Astrocyte (in vitro differentiated cells and primary cell): Measurements from ENCODE around the gene PARN. TPM values are rescaled to one million over a fixed set of nuclear protein-coding genes. Genes with fewer than 3 reads are reported as not detected.

ENCODE experiments used
- DNase-seq: peaks from one replicate; pipeline ENCODE4 v3.0.0-alpha.2; 2010; ENCODE audit warnings: low read depth
- FAIRE-seq: peaks from 2 replicates; lab custom pipeline; 2011; peaks lifted over from hg19 to GRCh38; lab: Jason Lieb, UNC
- H2AFZ ChIP-seq: 2 replicates; pipeline ENCODE4 v1.6.0; 2012; ENCODE audit warnings: low read depth, low read length, inconsistent platforms
- H3K27ac ChIP-seq: 2 replicates; pipeline ENCODE4 v1.5.1; 2011; ENCODE audit warnings: low read depth, low read length, inconsistent platforms
- H3K27me3 ChIP-seq: 2 replicates; pipeline ENCODE4 v1.6.0; 2011; ENCODE audit warnings: low read length, inconsistent platforms; ENCODE audit not compliant: insufficient read depth
- H3K36me3 ChIP-seq: 2 replicates; pipeline ENCODE4 v1.5.1; 2011; ENCODE audit warnings: low read length, inconsistent platforms; ENCODE audit not compliant: insufficient read depth
- H3K4me1 ChIP-seq: 2 replicates; pipeline ENCODE4 v1.5.1; 2011; ENCODE audit warnings: low read length, inconsistent platforms; ENCODE audit not compliant: insufficient read depth
- H3K4me2 ChIP-seq: 2 replicates; pipeline ENCODE4 v1.6.0; 2012; ENCODE audit warnings: low read length, inconsistent platforms
- H3K4me3 ChIP-seq: 2 replicates; pipeline ENCODE4 v1.5.1; 2011; ENCODE audit warnings: low read depth, mild to moderate bottlenecking, low read length, inconsistent platforms; ENCODE audit not compliant: insufficient read depth
- H3K79me2 ChIP-seq: 2 replicates; pipeline ENCODE4 v1.6.0; 2012; ENCODE audit warnings: mild to moderate bottlenecking, low read length, inconsistent platforms; ENCODE audit not compliant: insufficient read depth
- H3K9ac ChIP-seq: 2 replicates; pipeline ENCODE4 v1.6.0; 2012; ENCODE audit warnings: mild to moderate bottlenecking, low read length, inconsistent platforms
- H3K9me3 ChIP-seq: 2 replicates; pipeline ENCODE4 v1.5.1; 2012; ENCODE audit warnings: low read depth, mild to moderate bottlenecking, low read length, inconsistent platforms; ENCODE audit not compliant: insufficient read depth
- H4K20me1 ChIP-seq: 2 replicates; pipeline ENCODE4 v1.6.0; 2012; ENCODE audit warnings: low read length, inconsistent platforms; ENCODE audit not compliant: insufficient read depth
- H3K27ac Mint-ChIP-seq: one replicate; pipeline ENCODE4 v1.8.0; 2021; ENCODE audit warnings: mild to moderate bottlenecking, mixed read lengths; ENCODE audit not compliant: unreplicated experiment
- H3K27me3 Mint-ChIP-seq: one replicate; pipeline ENCODE4 v1.8.0; 2021; ENCODE audit warnings: low read depth, mixed read lengths; ENCODE audit not compliant: unreplicated experiment
- H3K36me3 Mint-ChIP-seq: one replicate; pipeline ENCODE4 v1.8.0; 2021; ENCODE audit warnings: low read depth, mixed read lengths; ENCODE audit not compliant: unreplicated experiment
- H3K4me1 Mint-ChIP-seq: one replicate; pipeline ENCODE4 v1.8.0; 2021; ENCODE audit warnings: low read depth, mixed read lengths; ENCODE audit not compliant: unreplicated experiment
- H3K4me3 Mint-ChIP-seq: one replicate; pipeline ENCODE4 v1.8.0; 2021; ENCODE audit warnings: mild to moderate bottlenecking, moderate library complexity, mixed read lengths; ENCODE audit not compliant: unreplicated experiment
- H3K9me3 Mint-ChIP-seq: one replicate; pipeline ENCODE4 v1.8.0; 2021; ENCODE audit warnings: mild to moderate bottlenecking, mixed read lengths; ENCODE audit not compliant: unreplicated experiment
- EZH2 ChIP-seq: IDR thresholded peaks from 2 replicates; pipeline ENCODE4 v1.6.1; 2012; ENCODE audit warnings: mild to moderate bottlenecking, low read length, inconsistent platforms; ENCODE audit not compliant: insufficient read depth
- total RNA-seq: library from RNA; stranded (reverse); gene quantifications from 2 replicates; pipeline ENCODE4 v1.2.1, GENCODE V29; 2021
- TF ChIP-seq, protein P1 (sequence below): IDR thresholded peaks from 2 replicates; pipeline ENCODE4 v1.5.1; 2011; ENCODE audit warnings: low read depth, mild to moderate bottlenecking, inconsistent platforms, low read length, moderate library complexity; ENCODE audit not compliant: insufficient read depth

Gene PARN
- total RNA-seq, 1 donor from 2014 or later, result 26.1 TPM

DNA sequence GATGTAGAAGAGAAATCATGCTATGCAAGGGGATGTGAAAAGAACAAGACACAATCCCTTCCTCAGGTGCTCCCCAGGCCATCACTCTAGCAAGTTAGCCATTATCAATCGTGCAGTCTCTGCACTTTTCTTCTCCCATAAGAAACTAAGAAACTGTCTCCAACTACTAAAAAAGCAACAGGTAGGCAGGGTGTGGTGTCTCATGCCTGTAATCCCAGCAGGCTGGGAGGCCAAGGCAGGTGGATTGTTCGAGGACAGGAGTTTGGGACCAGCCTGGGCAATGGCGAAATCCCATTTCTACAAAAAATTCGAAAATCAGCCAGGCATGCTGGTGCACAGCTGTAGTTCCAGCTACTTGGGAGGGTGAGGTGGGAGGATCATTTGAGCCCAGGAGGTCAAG, 13.8 kb downstream of the PARN start:
- Mint-ChIP-seq H3K36me3 (peaks cover 3% of the 10 kb centered on the region), H3K4me1 (no peaks in the 10 kb centered on the region)
- no peaks in the 10 kb centered on the region for H3K79me2 ChIP-seq

GRCh38 chr16:14613991-14614390, 16.1 kb downstream of the PARN start:
- FAIRE-seq (no peak), DNase-seq (no peak)
- Histone ChIP-seq H3K36me3 (peaks cover 18% of the 10 kb centered on the region), H3K9me3 (no peaks in the 10 kb centered on the region), H3K4me3 (no peak overlapping the region), H3K27ac (no peak overlapping the region), H4K20me1 (no peaks in the 10 kb centered on the region), H3K4me1 (no peaks in the 10 kb centered on the region), H2AFZ (no peak overlapping the region), H3K27me3 (no peaks in the 10 kb centered on the region), H3K4me2 (no peak overlapping the region), H3K9ac (no peak overlapping the region), H3K79me2 (no peaks in the 10 kb centered on the region)
- Mint-ChIP-seq H3K36me3 (peaks cover 11% of the 10 kb centered on the region), H3K4me3 (no peak overlapping the region), H3K27me3 (no peaks in the 10 kb centered on the region), H3K4me1 (no peaks in the 10 kb centered on the region), H3K27ac (no peak overlapping the region), H3K9me3 (no peaks in the 10 kb centered on the region)
- TF ChIP-seq EZH2, result no peak
- TF ChIP-seq, protein P1, sequence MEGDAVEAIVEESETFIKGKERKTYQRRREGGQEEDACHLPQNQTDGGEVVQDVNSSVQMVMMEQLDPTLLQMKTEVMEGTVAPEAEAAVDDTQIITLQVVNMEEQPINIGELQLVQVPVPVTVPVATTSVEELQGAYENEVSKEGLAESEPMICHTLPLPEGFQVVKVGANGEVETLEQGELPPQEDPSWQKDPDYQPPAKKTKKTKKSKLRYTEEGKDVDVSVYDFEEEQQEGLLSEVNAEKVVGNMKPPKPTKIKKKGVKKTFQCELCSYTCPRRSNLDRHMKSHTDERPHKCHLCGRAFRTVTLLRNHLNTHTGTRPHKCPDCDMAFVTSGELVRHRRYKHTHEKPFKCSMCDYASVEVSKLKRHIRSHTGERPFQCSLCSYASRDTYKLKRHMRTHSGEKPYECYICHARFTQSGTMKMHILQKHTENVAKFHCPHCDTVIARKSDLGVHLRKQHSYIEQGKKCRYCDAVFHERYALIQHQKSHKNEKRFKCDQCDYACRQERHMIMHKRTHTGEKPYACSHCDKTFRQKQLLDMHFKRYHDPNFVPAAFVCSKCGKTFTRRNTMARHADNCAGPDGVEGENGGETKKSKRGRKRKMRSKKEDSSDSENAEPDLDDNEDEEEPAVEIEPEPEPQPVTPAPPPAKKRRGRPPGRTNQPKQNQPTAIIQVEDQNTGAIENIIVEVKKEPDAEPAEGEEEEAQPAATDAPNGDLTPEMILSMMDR, result no peak

More for the DNA sequence above, 13.8 kb downstream of the PARN start:
- no peaks in the 10 kb centered on the region for H4K20me1 ChIP-seq
- TF ChIP-seq, protein P1, result no peak
- TF ChIP-seq EZH2, result no peak
- H3K4me3 ChIP-seq, result no peak overlapping the region
- DNase-seq (no peak), FAIRE-seq (no peak)
- Mint-ChIP-seq H3K9me3 (no peaks in the 10 kb centered on the region), H3K27ac (no peak overlapping the region), H3K4me3 (no peak overlapping the region), H3K27me3 (no peaks in the 10 kb centered on the region)
- no peaks in the 10 kb centered on the region for H3K27me3 ChIP-seq
- no peak overlapping the region for H3K27ac ChIP-seq
- H2AFZ ChIP-seq, result no peak overlapping the region
- H3K4me2 ChIP-seq, result no peak overlapping the region
- no peaks in the 10 kb centered on the region for H3K9me3 ChIP-seq
- H3K4me1 ChIP-seq, result no peaks in the 10 kb centered on the region
- no peak overlapping the region for H3K9ac ChIP-seq
- peaks cover 16% of the 10 kb centered on the region for H3K36me3 ChIP-seq

DNA sequence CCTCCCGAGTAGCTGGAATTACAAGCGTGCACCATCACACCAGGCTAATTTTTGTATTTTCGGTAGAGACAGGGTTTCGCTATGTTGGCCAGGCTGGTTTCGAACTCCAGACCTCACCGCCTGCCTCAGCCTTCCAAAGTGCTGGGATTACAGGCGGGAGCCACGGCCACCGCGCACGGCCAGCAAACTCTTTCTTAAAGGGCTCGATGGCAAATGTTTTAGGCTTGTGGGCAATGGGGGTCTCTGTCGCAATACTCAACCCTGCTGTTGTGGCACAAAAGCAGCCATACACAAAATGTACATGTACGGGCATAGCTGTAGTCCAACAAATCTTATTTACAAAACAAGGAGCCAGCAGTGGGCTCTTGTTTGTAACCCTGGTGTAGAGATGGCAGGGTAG, 18.4 kb downstream of the PARN start:
- Histone ChIP-seq H2AFZ (no peak overlapping the region), H3K27ac (no peak overlapping the region), H3K4me2 (no peak overlapping the region), H3K9me3 (no peaks in the 10 kb centered on the region), H3K36me3 (peaks cover 25% of the 10 kb centered on the region), H3K79me2 (no peaks in the 10 kb centered on the region), H3K4me1 (no peaks in the 10 kb centered on the region), H4K20me1 (no peaks in the 10 kb centered on the region), H3K27me3 (no peaks in the 10 kb centered on the region), H3K9ac (no peak overlapping the region), H3K4me3 (no peak overlapping the region)
- FAIRE-seq (no peak), DNase-seq (no peak)
- H3K4me1 Mint-ChIP-seq, result no peaks in the 10 kb centered on the region
- H3K36me3 Mint-ChIP-seq, result peaks cover 19% of the 10 kb centered on the region
- no peak overlapping the region for H3K4me3 Mint-ChIP-seq
- no peaks in the 10 kb centered on the region for H3K9me3 Mint-ChIP-seq
- no peak for TF ChIP-seq EZH2
- TF ChIP-seq, protein P1, result no peak
- no peaks in the 10 kb centered on the region for H3K27me3 Mint-ChIP-seq
- no peak overlapping the region for H3K27ac Mint-ChIP-seq
